Neuronal stem cell (in vitro differentiated cells): ENCODE data around the gene ANKRA2.

ENCODE experiments used
- DNase-seq: peaks from one replicate; pipeline ENCODE4 v3.0.0-alpha.2; 2013; ENCODE audit warnings: low spot score
- H2AFZ ChIP-seq: one replicate; pipeline ENCODE4 v1.6.1; 2013; ENCODE audit warnings: mild to moderate bottlenecking, low read length, inconsistent platforms
- H2AK5ac ChIP-seq: 2 replicates; pipeline ENCODE4 v1.6.1; 2013; ENCODE audit warnings: low read depth, mild to moderate bottlenecking, inconsistent platforms, low read length, moderate library complexity, mixed read lengths
- H2BK120ac ChIP-seq: 2 replicates; pipeline ENCODE4 v1.6.1; 2013; ENCODE audit warnings: low read depth, mild to moderate bottlenecking, inconsistent platforms, low read length, moderate library complexity, mixed read lengths
- H2BK12ac ChIP-seq: one replicate; pipeline ENCODE4 v1.6.1; 2013; ENCODE audit warnings: low read length, inconsistent platforms
- H2BK15ac ChIP-seq: 2 replicates; pipeline ENCODE4 v1.6.1; 2013; ENCODE audit warnings: mild to moderate bottlenecking, low read length, inconsistent platforms, mixed read lengths
- H2BK5ac ChIP-seq: one replicate; pipeline ENCODE4 v1.6.1; 2013; ENCODE audit warnings: inconsistent platforms, mild to moderate bottlenecking, low read length, moderate library complexity
- H3K14ac ChIP-seq: one replicate; pipeline ENCODE4 v1.6.1; 2013; ENCODE audit warnings: low read length, inconsistent platforms
- H3K18ac ChIP-seq: 2 replicates; pipeline ENCODE4 v1.6.1; 2013; ENCODE audit warnings: low read length, inconsistent platforms
- H3K23ac ChIP-seq: 2 replicates; pipeline ENCODE4 v1.6.1; 2013; ENCODE audit warnings: low read depth, mild to moderate bottlenecking, mixed read lengths, low read length, inconsistent platforms; ENCODE audit not compliant: poor library complexity
- H3K27ac ChIP-seq: replicated peaks from 3 replicates; pipeline ENCODE4 v1.5.1; 2013; ENCODE audit warnings: low read length, inconsistent platforms
- H3K27me3 ChIP-seq, 3 experiments: 2 replicates each; pipeline ENCODE4 v1.6.1; 2013; ENCODE audit warnings: low read length in 3 of 3, mild to moderate bottlenecking in 2 of 3, inconsistent platforms in 1 of 3, low read depth in 1 of 3, mixed read lengths in 1 of 3, moderate library complexity in 1 of 3; ENCODE audit not compliant: control insufficient read depth in 3 of 3, insufficient read depth in 3 of 3
- H3K36me3 ChIP-seq, 2 donors: replicated peaks in 1 of 2; 2 replicates each; pipeline ENCODE4 v1.6.1; 2013; ENCODE audit warnings: low read length in 2 of 2; ENCODE audit not compliant: control insufficient read depth in 2 of 2, insufficient read depth in 2 of 2
- H3K4ac ChIP-seq: 2 replicates; pipeline ENCODE4 v1.6.1; 2013; ENCODE audit warnings: inconsistent platforms, mild to moderate bottlenecking, low read length, moderate library complexity
- H3K4me1 ChIP-seq, 2 donors: 1 replicate in 1 of 2; 2 replicates in 1 of 2; pipeline ENCODE4 v1.6.1; 2013; ENCODE audit warnings: low read length in 2 of 2, low read depth in 1 of 2; ENCODE audit not compliant: control insufficient read depth in 2 of 2, insufficient read depth in 1 of 2
- H3K4me2 ChIP-seq: one replicate; pipeline ENCODE4 v1.6.1; 2013; ENCODE audit warnings: mild to moderate bottlenecking, low read length, inconsistent platforms; ENCODE audit not compliant: insufficient read depth, poor library complexity, severe bottlenecking
- H3K4me3 ChIP-seq, 2 donors: 2 replicates each; pipeline ENCODE4 v1.5.1; 2013; ENCODE audit warnings: low read length in 2 of 2, mild to moderate bottlenecking in 2 of 2, inconsistent platforms in 1 of 2, moderate library complexity in 1 of 2
- H3K79me1 ChIP-seq: one replicate; pipeline ENCODE4 v1.6.1; 2013; ENCODE audit warnings: low read depth, mild to moderate bottlenecking, inconsistent platforms, low read length, moderate library complexity
- H3K9ac ChIP-seq: one replicate; pipeline ENCODE4 v1.6.1; 2013; ENCODE audit warnings: mild to moderate bottlenecking, low read depth, low read length, inconsistent platforms; ENCODE audit not compliant: poor library complexity
- H3K9me3 ChIP-seq, 2 donors: replicated peaks in 1 of 2; 2 replicates each; pipeline versions ENCODE3 to v1.6.1; 2013; ENCODE audit warnings: low read length in 2 of 2, mild to moderate bottlenecking in 2 of 2, inconsistent platforms in 1 of 2, low read depth in 1 of 2, mixed read lengths in 1 of 2, moderate library complexity in 1 of 2; ENCODE audit not compliant: control insufficient read depth in 2 of 2, insufficient read depth in 1 of 2
- H4K8ac ChIP-seq: one replicate; pipeline ENCODE4 v1.6.1; 2013; ENCODE audit warnings: low read depth, mild to moderate bottlenecking, inconsistent platforms, low read length, moderate library complexity
- H4K91ac ChIP-seq: one replicate; pipeline ENCODE4 v1.6.1; 2013; ENCODE audit warnings: low read length, low read depth, mild to moderate bottlenecking, inconsistent platforms; ENCODE audit not compliant: poor library complexity
- WGBS, 2 donors: extraction: QIAGEN DNeasy Blood & Tissue Kit; methylation state at CpG; one replicate each; pipeline ENCODE4 v1.1.7; 2013; ENCODE audit warnings: missing lambda C conversion rate in 2 of 2, mixed read lengths in 1 of 2; ENCODE audit not compliant: insufficient read length in 2 of 2, insufficient replicate concordance in 1 of 2; ENCODE audit errors: extremely low coverage in 2 of 2; 5-methylcytosine and 5-hydroxymethylcytosine counted together

ANKRA2 gene

GRCh38 chr5:73606206-73606753, 40.8 kb upstream of the ANKRA2 start:
- H3K9me3 ChIP-seq = no peaks in the 10 kb centered on the region
- H3K23ac ChIP-seq = no peak overlapping the region
- no peak overlapping the region for H2BK15ac ChIP-seq
- no peak overlapping the region for H4K8ac ChIP-seq
- no peaks in the 10 kb centered on the region for H3K36me3 ChIP-seq
- no peak overlapping the region for H3K4ac ChIP-seq
- no peak overlapping the region for H2BK120ac ChIP-seq
- H4K91ac ChIP-seq = no peak overlapping the region
- no peak overlapping the region for H3K4me2 ChIP-seq
- no peak overlapping the region for H3K4me3 ChIP-seq
- H3K14ac ChIP-seq = no peak overlapping the region
- no peak overlapping the region for H3K27ac ChIP-seq
- no peak overlapping the region for H3K9ac ChIP-seq
- whole genome bisulfite sequencing, 2 donors = no CpG with 5 or more reads among the region's 3 CpGs
- DNase-seq = no peak
- H2BK5ac ChIP-seq = no peak overlapping the region
- no peaks in the 10 kb centered on the region for H3K27me3 ChIP-seq
- no peak overlapping the region for H3K18ac ChIP-seq
- no peak overlapping the region for H2AK5ac ChIP-seq
- H3K79me1 ChIP-seq = no peaks in the 10 kb centered on the region
- no peak overlapping the region for H2AFZ ChIP-seq
- no peak overlapping the region for H2BK12ac ChIP-seq
- no peaks in the 10 kb centered on the region for H3K4me1 ChIP-seq

DNA sequence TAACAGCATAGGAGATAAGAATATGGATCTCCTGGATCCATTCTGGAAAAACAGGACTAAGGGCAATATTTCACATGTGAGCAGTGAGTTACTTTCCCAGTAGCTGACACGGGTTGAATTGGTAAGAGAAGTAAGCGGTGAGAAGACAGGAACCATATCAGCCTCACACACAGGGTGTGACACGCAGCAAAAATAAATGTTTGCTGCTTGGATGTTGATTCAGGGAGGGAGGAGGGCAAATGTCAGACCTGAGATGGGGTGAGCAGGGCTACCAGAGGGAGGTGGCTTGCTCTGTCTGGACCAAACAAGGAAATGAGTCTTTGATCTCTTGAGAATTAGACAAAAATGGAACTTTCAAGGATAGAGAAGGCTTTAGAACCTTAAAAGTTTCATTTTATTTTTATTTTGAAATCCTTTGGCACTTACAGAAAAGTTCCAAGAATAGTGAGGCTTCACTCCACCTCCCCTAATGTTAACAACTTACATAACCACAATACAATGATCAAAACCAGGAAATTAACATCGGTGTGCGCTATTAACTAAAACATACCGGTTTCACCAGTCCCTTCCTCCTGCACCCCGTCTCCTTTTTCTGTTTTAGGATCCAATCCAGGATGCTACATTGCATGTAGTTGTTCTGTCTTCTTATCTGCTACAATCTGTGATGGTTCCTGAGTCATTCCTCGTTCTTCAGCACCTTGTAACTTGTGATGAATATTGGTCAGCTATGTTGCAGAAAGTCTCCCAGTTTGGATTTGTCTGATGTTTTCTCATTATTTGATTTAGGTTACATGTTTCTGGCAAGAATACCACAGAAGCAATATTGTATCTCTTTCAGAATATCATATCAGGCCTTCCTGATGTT, 40.0 kb upstream of the ANKRA2 start:
- Histone ChIP-seq H3K79me1 (no peaks in the 10 kb centered on the region), H3K4ac (no peak overlapping the region)

DNA sequence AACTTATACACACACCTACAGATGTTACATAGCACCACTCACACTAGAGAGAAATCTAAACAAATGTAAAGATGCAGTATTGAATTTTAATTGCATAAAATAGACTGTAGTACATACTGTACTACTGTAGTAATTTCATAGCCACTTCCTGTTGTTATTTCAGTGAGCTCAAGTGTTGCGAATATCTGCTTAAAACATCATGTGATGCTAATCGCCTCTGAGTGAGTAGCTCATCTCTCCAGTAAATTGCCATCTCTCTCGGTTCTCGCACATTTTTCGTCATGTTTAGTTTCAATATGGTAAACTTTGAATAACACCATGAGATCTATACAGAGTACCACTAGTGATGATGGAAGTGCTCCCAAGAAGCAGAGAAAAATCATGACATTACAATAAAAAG, 38.6 kb upstream of the ANKRA2 start:
- H3K4me1 ChIP-seq = no peaks in the 10 kb centered on the region
- no peak overlapping the region for H3K4me2 ChIP-seq
- H3K27ac ChIP-seq = no peak overlapping the region
- H2BK120ac ChIP-seq = no peak overlapping the region
- H3K23ac ChIP-seq = no peak overlapping the region
- no peak overlapping the region for H2BK15ac ChIP-seq
- no peak overlapping the region for H2BK5ac ChIP-seq
- H3K18ac ChIP-seq = no peak overlapping the region
- H3K27me3 ChIP-seq = no peaks in the 10 kb centered on the region
- H3K9ac ChIP-seq = no peak overlapping the region
- H4K8ac ChIP-seq = no peak overlapping the region
- H3K4me3 ChIP-seq = no peak overlapping the region
- H2AFZ ChIP-seq = no peak overlapping the region
- no peak overlapping the region for H3K4ac ChIP-seq
- WGBS, 2 donors = no CpG with 5 or more reads among the region's 5 CpGs
- H2AK5ac ChIP-seq = no peak overlapping the region
- H2BK12ac ChIP-seq = no peak overlapping the region
- DNase-seq = no peak
- no peaks in the 10 kb centered on the region for H3K79me1 ChIP-seq
- no peaks in the 10 kb centered on the region for H3K9me3 ChIP-seq
- no peaks in the 10 kb centered on the region for H3K36me3 ChIP-seq
- H3K14ac ChIP-seq = no peak overlapping the region
- no peak overlapping the region for H4K91ac ChIP-seq

More for the DNA sequence above, 40.0 kb upstream of the ANKRA2 start:
- no peak overlapping the region for H2BK120ac ChIP-seq
- H2AK5ac ChIP-seq = no peak overlapping the region
- H3K4me1 ChIP-seq = no peaks in the 10 kb centered on the region
- H3K27me3 ChIP-seq = no peaks in the 10 kb centered on the region
- no peak overlapping the region for H3K9ac ChIP-seq
- no peaks in the 10 kb centered on the region for H3K36me3 ChIP-seq
- H3K4me2 ChIP-seq = no peak overlapping the region
- H3K14ac ChIP-seq = no peak overlapping the region
- DNase-seq = no peak
- no CpG with 5 or more reads among the region's 8 CpGs for WGBS, 2 donors
- no peak overlapping the region for H3K4me3 ChIP-seq
- H2BK12ac ChIP-seq = no peak overlapping the region
- H2AFZ ChIP-seq = no peak overlapping the region
- H3K27ac ChIP-seq = no peak overlapping the region
- H3K23ac ChIP-seq = no peak overlapping the region
- H3K9me3 ChIP-seq = no peaks in the 10 kb centered on the region
- H3K18ac ChIP-seq = no peak overlapping the region
- H4K91ac ChIP-seq = no peak overlapping the region
- H4K8ac ChIP-seq = no peak overlapping the region
- no peak overlapping the region for H2BK5ac ChIP-seq
- H2BK15ac ChIP-seq = no peak overlapping the region

DNA sequence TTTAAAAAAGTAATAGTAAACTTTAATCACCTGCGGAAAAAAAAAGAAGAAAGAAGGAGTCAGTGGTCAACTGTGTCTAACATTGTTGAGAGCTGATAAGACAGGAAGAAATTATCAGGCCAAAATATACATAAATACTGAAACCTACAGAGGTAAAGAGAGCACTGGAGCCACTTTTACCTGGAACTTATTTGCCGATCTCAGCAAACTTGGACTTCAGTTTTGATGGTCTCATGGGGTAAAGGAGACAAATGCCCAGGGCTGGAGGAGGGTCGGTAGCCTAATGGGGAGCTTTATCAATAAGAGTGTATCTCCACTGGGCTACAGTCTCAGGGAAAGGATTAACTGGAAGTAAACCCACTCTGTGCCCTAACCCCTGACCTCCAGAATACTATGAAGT, 33.9 kb upstream of the ANKRA2 start:
- H3K27ac ChIP-seq = no peak overlapping the region
- whole genome bisulfite sequencing, 2 donors = no CpG with 5 or more reads among the region's 3 CpGs

More for the DNA sequence above, 33.9 kb upstream of the ANKRA2 start:
- H2AK5ac ChIP-seq = no peak overlapping the region
- H3K14ac ChIP-seq = no peak overlapping the region
- H3K4me2 ChIP-seq = no peak overlapping the region
- no peak for DNase-seq
- no peaks in the 10 kb centered on the region for H3K27me3 ChIP-seq
- H3K9ac ChIP-seq = no peak overlapping the region
- no peak overlapping the region for H4K8ac ChIP-seq
- H3K4me3 ChIP-seq = no peak overlapping the region
- H2BK15ac ChIP-seq = no peak overlapping the region
- H3K4me1 ChIP-seq = no peaks in the 10 kb centered on the region
- no peak overlapping the region for H2BK12ac ChIP-seq
- H2BK5ac ChIP-seq = no peak overlapping the region
- no peak overlapping the region for H3K18ac ChIP-seq
- H3K36me3 ChIP-seq = no peaks in the 10 kb centered on the region
- H2BK120ac ChIP-seq = no peak overlapping the region
- H4K91ac ChIP-seq = no peak overlapping the region
- H3K9me3 ChIP-seq = no peaks in the 10 kb centered on the region
- H3K23ac ChIP-seq = no peak overlapping the region
- H3K4ac ChIP-seq = no peak overlapping the region
- no peaks in the 10 kb centered on the region for H3K79me1 ChIP-seq
- no peak overlapping the region for H2AFZ ChIP-seq
